Measurements from ENCODE around the gene FRMD3. TPM values are rescaled to one million over a fixed set of nuclear protein-coding genes. Genes with fewer than 3 reads are reported as not detected.

The FRMD3 gene
- total RNA-seq, 1 donor from 2014 or later: 0.59 TPM

DNA sequence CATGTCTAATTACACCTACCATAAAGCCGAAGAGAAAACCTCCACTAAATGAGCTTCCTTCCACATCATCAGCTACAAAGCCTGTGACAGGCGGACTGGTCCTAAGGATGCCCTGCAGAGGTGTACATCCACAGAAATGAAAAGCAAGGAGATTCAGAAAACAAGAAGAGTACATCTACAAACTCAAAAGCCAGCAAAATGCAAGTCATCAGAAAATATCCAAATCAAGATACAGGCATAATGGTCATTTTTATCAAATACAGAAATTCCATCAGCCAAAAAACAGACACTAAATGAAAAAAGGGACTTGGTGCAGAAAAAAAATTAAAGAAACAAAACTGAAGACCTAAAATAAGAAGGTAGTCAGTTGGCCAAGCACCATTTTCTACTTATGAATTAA is 79.7 kb downstream of the FRMD3 start:
- Mint-ChIP-seq H3K9me3 (ENCODE audit: unreplicated experiment) (no peaks in the 10 kb centered on the region), H3K4me3 (ENCODE audit: unreplicated experiment) (no peak overlapping the region), H3K36me3 (ENCODE audit: low read depth, unreplicated experiment) (no peaks in the 10 kb centered on the region), H3K4me1 (ENCODE audit: unreplicated experiment) (no peaks in the 10 kb centered on the region), H3K27ac (ENCODE audit: unreplicated experiment) (no peak overlapping the region), H3K27me3 (ENCODE audit: unreplicated experiment) (peaks cover 1% of the 10 kb centered on the region)
- no peak for DNase-seq (ENCODE audit: low spot score)
- no peak for TF ChIP-seq CTCF (IDR thresholded peaks at IDR 0.05; ENCODE audit: unreplicated experiment)

- no peak for DNase-seq (ENCODE audit: low spot score)
- Mint-ChIP-seq H3K27me3 (ENCODE audit: unreplicated experiment) (peaks cover 1% of the 10 kb centered on the region), H3K27ac (ENCODE audit: unreplicated experiment) (no peak overlapping the region), H3K36me3 (ENCODE audit: low read depth, unreplicated experiment) (no peaks in the 10 kb centered on the region), H3K4me3 (ENCODE audit: unreplicated experiment) (no peak overlapping the region), H3K4me1 (ENCODE audit: unreplicated experiment) (no peaks in the 10 kb centered on the region), H3K9me3 (ENCODE audit: unreplicated experiment) (no peaks in the 10 kb centered on the region)
- no peak for TF ChIP-seq CTCF (IDR thresholded peaks at IDR 0.05; ENCODE audit: unreplicated experiment)
These were observed 81.2 kb downstream of the FRMD3 start for GRCh38 chr9:83457005-83457404.

- Mint-ChIP-seq H3K27me3 (ENCODE audit: unreplicated experiment) (peaks cover 2% of the 10 kb centered on the region), H3K4me3 (ENCODE audit: unreplicated experiment) (no peak overlapping the region), H3K9me3 (ENCODE audit: unreplicated experiment) (no peaks in the 10 kb centered on the region), H3K4me1 (ENCODE audit: unreplicated experiment) (no peaks in the 10 kb centered on the region), H3K27ac (ENCODE audit: unreplicated experiment) (no peak overlapping the region), H3K36me3 (ENCODE audit: low read depth, unreplicated experiment) (no peaks in the 10 kb centered on the region)
- no peak for DNase-seq (ENCODE audit: low spot score)
- TF ChIP-seq CTCF (IDR thresholded peaks at IDR 0.05; ENCODE audit: unreplicated experiment): no peak
These were observed 82.0 kb downstream of the FRMD3 start for GRCh38 chr9:83456226-83456625.

DNA sequence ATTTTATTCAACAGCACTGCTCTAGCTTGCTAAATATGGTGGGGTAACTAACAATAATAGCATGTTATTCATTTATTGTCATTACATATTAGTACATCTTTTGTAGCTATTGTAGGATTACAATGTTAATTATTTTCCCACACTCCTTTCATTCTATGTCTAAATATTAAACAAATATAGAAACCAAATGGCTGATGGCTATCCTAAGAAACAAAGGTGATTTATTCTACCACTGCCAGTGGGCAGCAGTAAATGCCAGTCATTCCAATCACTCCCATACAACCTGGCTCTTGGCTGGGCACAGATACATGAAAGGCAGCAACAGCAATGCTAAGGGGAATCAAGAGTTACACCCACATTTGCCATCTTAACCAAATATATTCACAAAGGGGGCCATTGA is 84.1 kb downstream of the FRMD3 start:
- no peak for TF ChIP-seq CTCF (IDR thresholded peaks at IDR 0.05; ENCODE audit: unreplicated experiment)
- Mint-ChIP-seq H3K4me3 (ENCODE audit: unreplicated experiment) (no peak overlapping the region), H3K27me3 (ENCODE audit: unreplicated experiment) (peaks cover 2% of the 10 kb centered on the region), H3K27ac (ENCODE audit: unreplicated experiment) (no peak overlapping the region), H3K4me1 (ENCODE audit: unreplicated experiment) (no peaks in the 10 kb centered on the region), H3K36me3 (ENCODE audit: low read depth, unreplicated experiment) (no peaks in the 10 kb centered on the region), H3K9me3 (ENCODE audit: unreplicated experiment) (no peaks in the 10 kb centered on the region)
- no peak for DNase-seq (ENCODE audit: low spot score)

- H3K27me3 Mint-ChIP-seq (ENCODE audit: unreplicated experiment): peaks cover 3% of the 10 kb centered on the region
- H3K4me3 Mint-ChIP-seq (ENCODE audit: unreplicated experiment): no peak overlapping the region
- H3K36me3 Mint-ChIP-seq (ENCODE audit: low read depth, unreplicated experiment): no peaks in the 10 kb centered on the region
- no peak for DNase-seq (ENCODE audit: low spot score)
- H3K27ac Mint-ChIP-seq (ENCODE audit: unreplicated experiment): no peak overlapping the region
- no peaks in the 10 kb centered on the region for H3K4me1 Mint-ChIP-seq (ENCODE audit: unreplicated experiment)
- no peak for TF ChIP-seq CTCF (IDR thresholded peaks at IDR 0.05; ENCODE audit: unreplicated experiment)
- no peaks in the 10 kb centered on the region for H3K9me3 Mint-ChIP-seq (ENCODE audit: unreplicated experiment)
These were observed 86.9 kb downstream of the FRMD3 start for GRCh38 chr9:83451308-83451707.
